GM23338 (cell line): ENCODE results near the gene UBL7. TPM values are rescaled to one million over a fixed set of nuclear protein-coding genes. Genes with fewer than 3 reads are reported as not detected.

ENCODE experiments used
- ATAC-seq: fragments of 200-7000 bp; cut with Tn5 transposase; 3 replicates; pipeline ENCODE4 v1.9.1; 2020
- DNase-seq: peaks from one replicate; pipeline ENCODE4 v3.0.0-alpha.2; 2015; ENCODE audit warnings: low spot score
- H2AFZ ChIP-seq: fragments of 200-600 bp; sonication (generic); 2 replicates; pipeline ENCODE4 v1.8.0; 2016; ENCODE audit warnings: antibody characterized with exemption, mild to moderate bottlenecking, moderate library complexity
- H3F3A ChIP-seq: fragments of 200-600 bp; sonication (generic); replicated peaks from 2 replicates; pipeline ENCODE4 v1.8.0; 2017; ENCODE audit warnings: antibody characterized with exemption, mixed run types, low read depth
- H3K27ac ChIP-seq: fragments of 200-600 bp; sonication (generic); 2 replicates; pipeline ENCODE4 v1.6.1; 2016; ENCODE audit warnings: low read depth
- H3K27me3 ChIP-seq: fragments of 200-600 bp; sonication (generic); 2 replicates; pipeline ENCODE4 v1.8.0; 2016; ENCODE audit warnings: mild to moderate bottlenecking, mixed run types, moderate library complexity; ENCODE audit not compliant: insufficient read depth
- H3K36me3 ChIP-seq: fragments of 200-600 bp; sonication (generic); 2 replicates; pipeline ENCODE4 v1.8.0; 2016; ENCODE audit warnings: mild to moderate bottlenecking; ENCODE audit not compliant: insufficient read depth
- H3K4me1 ChIP-seq: fragments of 200-600 bp; sonication (generic); 2 replicates; pipeline ENCODE4 v1.8.0; 2016; ENCODE audit warnings: mild to moderate bottlenecking, moderate library complexity; ENCODE audit not compliant: insufficient read depth
- H3K4me2 ChIP-seq: fragments of 200-600 bp; sonication (generic); 2 replicates; pipeline ENCODE4 v1.7.1; 2017; ENCODE audit warnings: mixed run types
- H3K4me3 ChIP-seq: fragments of 200-600 bp; sonication (generic); 2 replicates; pipeline ENCODE4 v1.6.1; 2016; ENCODE audit warnings: mixed run types
- H3K79me2 ChIP-seq: fragments of 200-600 bp; sonication (generic); replicated peaks from 2 replicates; pipeline ENCODE4 v1.8.0; 2017; ENCODE audit warnings: mild to moderate bottlenecking; ENCODE audit not compliant: insufficient read depth
- H3K9me2 ChIP-seq: fragments of 200-600 bp; sonication (generic); 2 replicates; pipeline ENCODE4 v1.8.0; 2017; ENCODE audit not compliant: insufficient read depth
- H4K20me1 ChIP-seq: fragments of 200-600 bp; sonication (generic); replicated peaks from 2 replicates; pipeline ENCODE4 v1.8.0; 2017; ENCODE audit warnings: mild to moderate bottlenecking; ENCODE audit not compliant: insufficient read depth
- H3K27ac Mint-ChIP-seq: 2 replicates; pipeline ENCODE4 v1.8.0; 2020; ENCODE audit warnings: inconsistent platforms, mild to moderate bottlenecking, moderate library complexity, mixed read lengths
- H3K27me3 Mint-ChIP-seq: 3 replicates; pipeline ENCODE4 v1.8.0; 2022; ENCODE audit warnings: low read depth, mild to moderate bottlenecking, moderate library complexity, mixed read lengths, inconsistent platforms; ENCODE audit not compliant: insufficient read depth, poor library complexity
- H3K36me3 Mint-ChIP-seq: 3 replicates; pipeline ENCODE4 v1.8.0; 2021; ENCODE audit warnings: low read depth, mild to moderate bottlenecking, inconsistent platforms, moderate library complexity, mixed read lengths
- H3K4me1 Mint-ChIP-seq: 3 replicates; pipeline ENCODE4 v1.8.0; 2020; ENCODE audit warnings: mild to moderate bottlenecking, inconsistent platforms, mixed read lengths
- H3K4me3 Mint-ChIP-seq: 3 replicates; pipeline ENCODE4 v1.8.0; 2021; ENCODE audit warnings: moderate library complexity, mild to moderate bottlenecking, inconsistent platforms, mixed read lengths
- H3K9me3 Mint-ChIP-seq: 3 replicates; pipeline ENCODE4 v1.8.0; 2020; ENCODE audit warnings: moderate library complexity, mild to moderate bottlenecking, inconsistent platforms, mixed read lengths
- CREB1 ChIP-seq: fragments of 250-450 bp; sonication (Bioruptor Pico); IDR thresholded peaks from 2 replicates; pipeline ENCODE4 v1.5.0; 2020; ENCODE audit warnings: low read depth, mild to moderate bottlenecking, moderate library complexity
- CTCF ChIP-seq, 2 experiments: fragments of 200-600 bp in 1 of 2; sonication (generic) in 1 of 2; conservative IDR thresholded peaks; 2 replicates each; pipeline versions ENCODE4 v1.5.1 to v1.6.1; 2016 to 2017; ENCODE audit warnings: antibody characterized with exemption in 2 of 2, low read depth in 2 of 2, mild to moderate bottlenecking in 2 of 2, moderate library complexity in 1 of 2
- ETS1 ChIP-seq: IDR thresholded peaks from 2 replicates; pipeline ENCODE4 v1.6.1; 2016; ENCODE audit warnings: antibody characterized with exemption
- EZH2 ChIP-seq: fragments of 200-600 bp; sonication (generic); IDR thresholded peaks from one replicate; pipeline ENCODE4 v1.8.0; 2017; ENCODE audit warnings: antibody characterized with exemption, mild to moderate bottlenecking, low read depth; ENCODE audit not compliant: unreplicated experiment
- EZH2phosphoT487 ChIP-seq: fragments of 200-600 bp; sonication (generic); IDR thresholded peaks from one replicate; pipeline ENCODE4 v1.8.1; 2018; ENCODE audit warnings: antibody characterized with exemption; ENCODE audit not compliant: unreplicated experiment
- NANOG ChIP-seq: IDR thresholded peaks from 2 replicates; pipeline ENCODE4 v1.6.1; 2016; ENCODE audit warnings: antibody characterized with exemption, borderline replicate concordance
- POLR2AphosphoS5 ChIP-seq: IDR thresholded peaks from 2 replicates; pipeline ENCODE4 v1.6.1; 2016; ENCODE audit warnings: antibody characterized with exemption, low read depth
- REST ChIP-seq: IDR thresholded peaks from one replicate; pipeline ENCODE4 v1.6.1; 2018; ENCODE audit warnings: antibody characterized with exemption; ENCODE audit not compliant: unreplicated experiment
- ZNF114 ChIP-seq: fragments of 250-450 bp; sonication (Bioruptor Pico); IDR thresholded peaks from 2 replicates; pipeline ENCODE4 v1.5.0; 2020; ENCODE audit warnings: mild to moderate bottlenecking, moderate library complexity
- polyA plus RNA-seq: library from polyadenylated mRNA; unstranded; fragments of >200 nt; fragmentation: Nextera tagmentation; extraction: Ambion mirVana; gene quantifications from 2 replicates; pipeline ENCODE4 v1.2.1, GENCODE V29; 2016
- total RNA-seq: library from RNA; depleted of rRNA; stranded (reverse); fragments of >200 nt; shearing (Covaris generic); gene quantifications from 2 replicates; pipeline ENCODE4 v1.2.3, GENCODE V29; 2014

The UBL7 gene
- total and polyA plus RNA-seq, 2 experiments from 2014 or later, result 73.7 to 99.2 TPM

- TF ChIP-seq ZNF114 (CRISPR knock-in tag) (no peak), REST (no peak), POLR2AphosphoS5 (no peak), CREB1 (no peak), ETS1 (no peak), EZH2 (no peak), CTCF (conservative IDR thresholded peaks at IDR 0.05; ENCODE audit: low read depth in 2 of 2) (no peak), NANOG (no peak)
Observed at GRCh38 chr15:74463634-74464033, 2.7 kb upstream of the UBL7 start (continued).

- peak overlapping the region; percentile 67; the same call in 1 of the 2 replicates for H2AFZ ChIP-seq
- Mint-ChIP-seq H3K9me3 (peaks cover 9% of the 10 kb centered on the region), H3K4me1 (peaks cover 18% of the 10 kb centered on the region), H3K36me3 (peaks cover 35% of the 10 kb centered on the region), H3K4me3 (peak overlapping the region; percentile 92), H3K27me3 (peaks cover 3% of the 10 kb centered on the region), H3K27ac (peak overlapping the region; percentile 76)
- H3K4me1 ChIP-seq, result peaks cover 15% of the 10 kb centered on the region
- no peaks in the 10 kb centered on the region for H3K9me2 ChIP-seq
- H3F3A ChIP-seq, result peaks cover 12% of the 10 kb centered on the region; the same call in 1 of the 2 replicates
- peak; percentile 19 for ATAC-seq
- H4K20me1 ChIP-seq, result no peaks in the 10 kb centered on the region
- peak overlapping the region; percentile 74 for H3K4me3 ChIP-seq
- peaks cover 16% of the 10 kb centered on the region for H3K79me2 ChIP-seq
- no peaks in the 10 kb centered on the region for H3K36me3 ChIP-seq
- DNase-seq, result peak; percentile 61
- no peaks in the 10 kb centered on the region for H3K27me3 ChIP-seq
- peak overlapping the region; percentile 86 for H3K4me2 ChIP-seq
- TF ChIP-seq ETS1 (no peak), ZNF114 (CRISPR knock-in tag) (no peak), EZH2phosphoT487 (no peak), CREB1 (no peak), CTCF (conservative IDR thresholded peaks at IDR 0.05; ENCODE audit: low read depth in 2 of 2) (no peak)
- peak overlapping the region; percentile 78 for H3K27ac ChIP-seq
Observed at GRCh38 chr15:74461847-74462511, 1.0 kb upstream of the UBL7 start.
